HG03354 (cell line): ENCODE results near the gene ANKRD53.

ENCODE experiments used
- ATAC-seq: cut with Tn5 transposase; IDR thresholded peaks from one replicate; pipeline ENCODE4 v1.9.1; 2021; ENCODE audit warnings: mild to moderate bottlenecking; ENCODE audit not compliant: unreplicated experiment, poor library complexity, severe bottlenecking

ANKRD53 gene

DNA sequence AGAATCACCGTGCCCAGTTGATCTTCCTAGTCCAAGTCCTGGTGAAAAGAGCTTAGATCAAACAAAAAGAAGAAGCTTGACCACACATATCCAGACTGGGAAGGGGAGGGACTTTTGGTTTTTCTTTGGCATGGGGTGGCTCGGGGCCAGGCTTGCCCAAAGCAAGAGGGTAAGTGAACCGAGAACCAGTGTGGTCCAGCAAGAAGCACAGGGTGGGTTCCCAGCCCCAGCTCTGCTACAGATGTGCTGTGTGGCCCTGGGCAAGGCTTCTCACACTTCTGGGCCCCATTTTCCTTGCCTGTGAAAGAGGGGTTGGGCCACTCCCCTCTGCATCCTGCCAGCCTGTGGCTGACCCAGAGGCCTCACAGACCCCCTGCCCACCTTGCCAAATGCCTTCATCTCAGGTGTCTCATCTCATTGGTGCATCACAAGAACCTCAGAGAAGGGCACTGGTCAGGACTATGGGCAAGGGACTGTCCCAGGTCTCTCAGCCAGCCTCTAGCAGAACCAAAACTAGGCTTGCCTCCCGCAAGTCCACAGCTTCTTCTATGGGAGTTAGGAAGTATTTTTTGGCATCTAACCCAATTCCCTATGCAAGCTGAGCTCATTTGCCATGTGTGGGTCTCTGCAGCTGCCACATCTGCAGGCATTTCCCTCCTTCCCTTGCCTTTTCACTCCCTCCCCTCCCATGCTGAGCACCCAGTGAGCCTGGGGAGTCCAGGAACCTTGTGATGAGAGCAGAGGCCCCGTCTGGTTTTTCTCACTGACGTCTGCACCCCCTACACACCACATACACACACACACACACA, 35.8 kb upstream of the ANKRD53 start:
- ATAC-seq, result no peak

DNA sequence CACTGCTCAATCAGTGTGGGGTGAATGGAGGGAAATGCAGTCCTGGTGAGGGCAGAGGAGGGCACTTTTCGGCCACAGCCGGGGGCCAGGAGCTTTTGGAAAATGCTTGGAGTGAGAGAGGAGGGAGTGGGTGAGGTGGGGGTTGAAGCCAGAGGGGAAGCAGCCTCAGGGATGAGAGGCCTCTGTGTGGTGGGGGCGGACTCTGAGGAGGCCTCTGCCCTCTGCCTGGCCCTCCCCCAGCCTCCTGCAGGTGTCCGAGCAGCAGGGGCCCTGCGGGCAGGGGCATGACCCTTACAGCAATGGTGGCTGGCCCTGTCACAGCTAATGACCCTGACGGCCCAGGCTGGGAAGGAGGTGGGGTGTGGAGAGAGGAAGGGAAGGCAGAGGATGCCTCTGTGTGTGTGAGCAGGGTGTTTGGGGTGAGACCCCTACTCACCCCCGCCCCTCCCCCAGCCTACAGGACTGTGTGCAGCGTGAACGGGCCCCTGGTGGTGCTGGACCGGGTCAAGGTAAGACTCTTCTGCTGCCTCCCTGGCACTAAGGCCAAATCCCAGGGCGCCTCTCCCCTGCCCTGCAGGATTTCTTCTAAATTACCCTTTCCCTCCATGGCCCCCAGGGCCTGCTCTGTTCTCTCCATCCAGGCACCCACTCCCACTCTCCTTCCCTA, 35.1 kb upstream of the ANKRD53 start:
- ATAC-seq, result no peak

DNA sequence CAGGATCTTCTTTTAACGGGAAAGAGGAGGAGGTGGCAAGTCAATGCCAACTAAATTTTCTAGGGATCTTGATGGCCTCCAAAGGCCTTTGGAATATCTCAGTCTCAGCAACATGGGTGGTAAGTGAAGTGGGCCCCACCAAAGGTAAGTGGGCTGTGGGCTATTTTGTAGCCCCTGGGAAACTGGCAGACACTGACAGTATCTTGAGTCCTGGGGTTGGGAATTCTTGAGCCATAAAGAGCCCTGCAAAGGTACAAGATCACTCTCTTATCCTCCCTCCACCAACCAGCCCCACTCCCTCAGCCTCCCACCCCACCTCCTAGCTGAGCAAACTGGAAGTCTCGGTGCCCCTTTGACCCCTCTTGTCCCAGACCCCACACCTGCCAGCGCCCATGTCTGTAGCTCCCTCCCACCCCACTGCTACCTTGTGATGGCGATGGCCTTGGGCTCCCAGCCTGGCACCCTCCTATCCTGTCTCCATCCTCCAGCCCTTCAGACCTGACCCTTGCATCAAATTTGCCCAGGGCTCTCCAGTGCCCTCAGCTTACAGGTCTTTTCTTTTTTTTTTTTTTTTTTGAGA, 34.2 kb upstream of the ANKRD53 start:
- no peak for ATAC-seq

DNA sequence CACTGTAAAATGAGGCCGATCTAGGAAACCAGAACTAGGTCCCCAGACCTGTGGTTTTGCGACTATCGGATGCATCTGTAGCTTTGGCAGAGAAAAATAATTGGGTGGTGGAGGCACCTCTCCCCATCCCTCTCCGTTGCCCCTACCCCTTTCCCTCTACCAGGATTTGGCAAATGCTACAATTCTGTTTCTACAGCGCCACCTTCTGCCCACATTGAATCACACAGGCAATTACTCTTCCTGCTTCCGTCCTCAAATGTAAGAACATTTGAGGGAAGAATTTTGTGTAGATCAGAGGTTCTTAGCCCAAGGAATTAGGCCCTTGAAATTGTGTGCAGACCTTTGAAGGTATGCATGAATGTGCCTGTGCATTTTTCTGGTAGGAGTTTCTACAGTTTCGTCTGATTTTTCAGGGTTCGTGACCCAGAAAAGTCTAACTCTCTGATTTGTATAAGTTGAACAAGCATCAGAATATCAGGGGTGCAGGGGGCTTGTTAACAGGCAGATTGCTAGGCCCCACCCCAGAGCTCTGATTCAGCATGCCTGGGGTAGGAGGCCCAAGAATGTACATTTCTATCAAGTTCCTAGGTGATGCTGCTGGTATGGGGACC, 31.5 kb upstream of the ANKRD53 start:
- no peak for ATAC-seq

DNA sequence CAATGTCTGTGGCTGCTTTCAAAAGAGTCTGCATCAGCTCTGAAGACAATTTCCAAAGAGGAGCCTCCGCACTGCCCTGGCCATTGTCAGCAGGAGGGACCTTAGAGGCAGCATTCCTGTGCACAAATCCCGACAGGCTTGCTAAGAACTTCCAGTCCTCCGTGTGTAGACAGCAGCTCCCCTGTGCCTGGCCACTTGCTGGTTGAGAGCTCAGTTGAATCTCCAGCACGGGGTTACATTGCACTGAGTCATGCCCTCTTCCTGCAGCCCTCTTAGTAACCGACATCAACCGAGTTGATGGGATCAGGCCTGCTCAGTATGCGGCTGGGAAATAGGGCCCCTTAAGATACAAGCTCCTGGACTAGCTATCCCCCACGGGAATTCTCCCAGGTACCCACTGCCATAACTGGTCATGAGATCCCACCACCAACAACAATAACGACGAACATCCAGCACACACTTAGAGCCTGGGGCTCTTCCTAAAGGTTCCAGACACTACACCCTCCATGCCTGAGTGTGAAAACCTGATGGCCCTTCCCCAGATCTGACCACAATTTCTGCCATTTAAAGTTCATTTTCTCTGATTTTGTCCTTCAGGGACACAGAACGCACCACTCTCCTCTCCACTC, 30.8 kb upstream of the ANKRD53 start:
- no peak for ATAC-seq

DNA sequence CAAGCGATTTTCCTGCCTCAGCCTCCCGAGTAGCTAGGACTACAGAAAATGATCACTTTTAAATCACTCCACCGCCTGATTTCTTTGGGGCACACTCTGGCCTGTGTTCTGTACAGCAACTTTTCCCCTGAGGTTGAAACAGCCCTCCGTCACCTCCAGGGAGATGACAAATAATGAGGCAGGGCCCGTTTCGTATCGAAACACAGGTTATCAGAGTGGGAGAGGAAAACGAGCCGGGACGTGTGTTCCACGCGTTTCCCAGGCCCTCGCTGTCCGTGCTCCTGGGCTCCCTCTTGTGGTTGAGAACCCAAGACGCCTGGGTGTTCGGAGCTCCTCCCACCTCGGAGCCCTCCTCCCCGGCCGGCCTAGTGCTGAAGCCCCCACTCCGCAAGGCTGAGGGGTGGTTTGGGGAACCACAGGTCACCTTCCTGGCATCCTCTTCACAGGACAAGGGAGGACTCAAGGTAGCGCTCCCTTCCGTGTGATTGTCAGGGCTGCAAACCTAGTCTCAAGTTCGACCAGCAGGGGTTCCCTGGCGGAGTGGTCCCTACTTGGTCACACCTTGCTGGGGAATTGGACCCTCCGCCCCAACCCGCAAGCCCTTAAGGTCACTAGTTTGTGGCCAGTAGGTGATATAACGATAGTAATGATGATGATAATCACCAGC, 30.0 kb upstream of the ANKRD53 start:
- peak; percentile 93 for ATAC-seq

DNA sequence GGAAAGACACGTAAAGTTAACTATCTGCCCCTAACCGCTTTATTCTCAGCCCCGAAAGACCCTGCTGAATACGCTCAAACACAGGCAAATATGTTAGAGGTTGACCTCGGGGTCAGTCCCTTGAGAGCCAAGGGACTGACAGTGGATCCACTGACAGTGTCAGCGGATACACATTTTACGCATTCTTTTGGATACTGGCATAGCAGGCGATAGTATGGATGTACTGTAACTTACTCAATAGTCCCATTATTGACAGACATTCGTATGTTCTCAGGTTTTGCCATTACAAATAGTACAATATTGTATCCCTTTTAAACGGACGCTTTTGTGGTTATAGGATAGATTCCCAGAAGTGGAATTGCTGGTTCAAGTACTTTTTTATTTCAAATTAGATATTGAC, 29.3 kb upstream of the ANKRD53 start:
- no peak for ATAC-seq

DNA sequence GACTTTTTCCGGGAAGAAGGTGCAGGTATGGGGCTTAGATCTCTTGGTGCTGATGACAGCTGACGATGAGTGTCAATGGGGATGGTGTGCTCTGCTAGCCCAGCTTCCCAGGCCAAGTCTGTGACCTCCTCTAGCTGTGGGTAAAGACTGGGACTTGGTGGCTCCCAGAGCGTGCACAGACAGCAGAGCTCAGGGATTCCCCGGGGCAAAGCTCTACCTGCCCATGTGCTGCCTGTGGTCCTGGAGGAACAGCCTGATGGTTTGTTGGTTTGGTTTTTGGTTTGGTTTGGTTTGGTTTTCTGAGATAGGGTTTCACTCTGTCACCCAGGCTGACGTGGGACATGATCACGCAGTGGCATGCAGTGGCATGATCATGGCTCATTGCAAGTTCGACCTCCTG, 23.5 kb upstream of the ANKRD53 start:
- no peak for ATAC-seq

DNA sequence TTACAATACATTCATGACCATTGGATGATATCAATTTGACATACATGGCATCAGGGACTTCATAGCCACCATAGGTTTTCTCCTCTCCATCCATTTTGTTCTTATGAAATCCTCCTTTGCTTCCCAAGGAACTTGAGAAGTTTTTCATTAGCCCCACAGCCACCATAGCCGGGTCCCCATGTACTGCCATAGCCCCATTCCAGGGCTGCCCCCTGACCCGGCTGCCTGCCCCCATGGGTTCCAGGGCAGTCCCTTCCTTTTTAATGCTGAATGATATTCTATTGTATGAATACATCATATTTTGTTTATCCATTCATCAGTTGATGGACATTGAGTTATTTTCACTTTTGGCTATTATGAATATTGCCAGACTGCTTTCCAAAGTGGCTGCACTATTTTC, 22.3 kb upstream of the ANKRD53 start:
- ATAC-seq, result no peak

DNA sequence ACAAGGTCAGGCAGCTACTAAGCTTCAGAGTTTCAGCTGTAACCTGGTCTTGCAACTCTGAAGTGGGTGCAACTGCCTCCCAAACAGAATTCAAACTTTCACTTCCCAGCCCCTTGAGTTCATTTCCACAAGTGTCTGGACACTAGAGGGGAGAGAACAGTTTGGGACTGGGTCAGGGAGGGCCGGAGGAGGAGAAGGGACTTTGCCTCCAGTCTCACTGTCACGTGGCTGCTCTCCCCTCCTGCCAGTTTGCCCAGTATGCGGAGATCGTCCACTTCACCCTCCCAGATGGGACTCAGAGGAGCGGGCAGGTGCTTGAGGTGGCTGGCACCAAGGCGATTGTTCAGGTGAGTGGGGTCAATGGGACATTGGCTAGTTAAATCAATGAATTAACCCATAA, 20.6 kb upstream of the ANKRD53 start:
- ATAC-seq, result no peak

DNA sequence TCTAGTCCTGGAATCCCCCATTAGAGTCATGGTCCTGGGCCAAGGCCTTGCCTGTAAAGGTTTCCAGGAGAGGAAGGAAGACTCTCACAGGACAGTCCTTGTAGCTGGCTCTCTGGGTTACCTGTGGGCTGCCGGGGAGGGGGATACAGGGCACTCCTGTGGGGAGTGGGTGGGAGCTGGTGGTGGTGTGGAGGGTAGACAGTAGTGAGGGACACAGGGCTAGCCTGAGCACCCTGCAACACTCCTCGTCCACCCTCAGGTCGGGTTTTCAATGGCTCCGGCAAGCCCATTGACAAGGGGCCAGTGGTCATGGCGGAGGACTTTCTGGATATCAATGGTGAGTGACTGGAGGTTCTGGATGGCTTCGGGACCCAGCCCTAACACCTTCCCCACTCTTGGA, 19.7 kb upstream of the ANKRD53 start:
- no peak for ATAC-seq

DNA sequence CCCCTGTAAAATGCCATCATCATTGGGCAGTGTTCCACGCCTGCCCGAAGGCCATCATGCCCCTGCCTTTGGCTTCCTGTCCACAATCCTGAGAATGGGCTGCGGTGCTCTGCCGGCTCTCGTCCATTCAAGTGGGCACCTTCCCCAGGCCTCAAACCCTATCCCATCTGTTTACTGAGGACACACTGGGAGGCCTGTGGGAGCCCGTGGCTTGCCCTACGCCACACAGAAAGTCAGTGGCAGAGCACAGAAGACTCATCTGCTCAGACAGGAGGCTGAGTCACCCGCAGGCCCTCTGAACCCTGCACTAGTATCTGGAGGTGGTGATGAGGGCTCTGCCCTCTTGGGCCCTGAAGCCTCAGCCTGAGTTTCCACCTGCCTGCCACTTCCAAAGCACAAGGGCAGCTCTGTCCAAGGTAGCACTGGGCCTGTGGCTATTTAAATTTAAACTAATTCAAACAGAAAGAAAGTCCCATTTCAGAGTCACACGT, 19.1 kb upstream of the ANKRD53 start:
- no peak for ATAC-seq

DNA sequence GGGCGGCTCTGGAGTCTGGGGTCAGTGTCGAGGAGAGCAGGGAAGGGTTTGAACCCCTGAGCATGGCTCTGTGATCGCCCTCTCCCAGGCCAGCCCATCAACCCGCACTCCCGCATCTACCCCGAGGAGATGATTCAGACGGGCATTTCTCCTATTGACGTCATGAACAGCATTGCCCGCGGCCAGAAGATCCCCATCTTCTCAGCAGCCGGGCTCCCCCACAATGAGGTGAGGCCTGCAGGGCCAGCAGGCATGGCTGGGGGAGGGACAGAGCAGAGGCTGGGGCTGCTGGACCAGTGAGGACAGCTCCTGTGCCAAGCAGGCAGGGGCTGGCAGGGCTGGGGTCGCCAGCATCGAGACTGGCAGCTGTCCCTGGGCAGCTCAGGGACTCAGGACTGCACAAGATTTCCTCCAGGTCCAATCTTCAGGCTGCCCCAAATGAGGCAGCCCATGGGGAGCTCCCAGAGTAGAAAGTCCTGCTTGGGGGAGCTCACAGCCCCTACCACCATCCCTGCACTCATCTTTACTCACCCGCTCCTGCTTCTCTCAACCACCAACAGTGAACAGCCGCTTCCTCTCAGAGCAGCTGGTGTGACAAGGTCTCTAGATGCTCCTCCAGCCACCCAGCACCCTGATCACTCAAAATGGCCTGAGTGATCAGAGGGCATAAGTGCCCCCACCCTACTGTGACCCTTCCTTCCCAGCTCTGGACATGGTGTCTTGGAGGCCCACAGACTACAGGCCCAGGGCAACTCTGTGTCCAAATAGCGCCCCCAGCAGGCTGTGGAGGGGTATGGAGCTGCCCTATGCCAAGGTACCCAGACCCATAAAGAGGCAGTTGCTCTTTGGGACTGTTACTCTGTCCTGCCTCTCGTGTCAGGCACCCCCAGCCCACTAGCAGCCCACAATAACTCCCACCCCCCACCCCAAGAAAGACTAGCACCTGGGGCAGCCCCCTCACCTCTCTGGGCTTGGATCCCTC, 18.3 kb upstream of the ANKRD53 start:
- no peak for ATAC-seq

DNA sequence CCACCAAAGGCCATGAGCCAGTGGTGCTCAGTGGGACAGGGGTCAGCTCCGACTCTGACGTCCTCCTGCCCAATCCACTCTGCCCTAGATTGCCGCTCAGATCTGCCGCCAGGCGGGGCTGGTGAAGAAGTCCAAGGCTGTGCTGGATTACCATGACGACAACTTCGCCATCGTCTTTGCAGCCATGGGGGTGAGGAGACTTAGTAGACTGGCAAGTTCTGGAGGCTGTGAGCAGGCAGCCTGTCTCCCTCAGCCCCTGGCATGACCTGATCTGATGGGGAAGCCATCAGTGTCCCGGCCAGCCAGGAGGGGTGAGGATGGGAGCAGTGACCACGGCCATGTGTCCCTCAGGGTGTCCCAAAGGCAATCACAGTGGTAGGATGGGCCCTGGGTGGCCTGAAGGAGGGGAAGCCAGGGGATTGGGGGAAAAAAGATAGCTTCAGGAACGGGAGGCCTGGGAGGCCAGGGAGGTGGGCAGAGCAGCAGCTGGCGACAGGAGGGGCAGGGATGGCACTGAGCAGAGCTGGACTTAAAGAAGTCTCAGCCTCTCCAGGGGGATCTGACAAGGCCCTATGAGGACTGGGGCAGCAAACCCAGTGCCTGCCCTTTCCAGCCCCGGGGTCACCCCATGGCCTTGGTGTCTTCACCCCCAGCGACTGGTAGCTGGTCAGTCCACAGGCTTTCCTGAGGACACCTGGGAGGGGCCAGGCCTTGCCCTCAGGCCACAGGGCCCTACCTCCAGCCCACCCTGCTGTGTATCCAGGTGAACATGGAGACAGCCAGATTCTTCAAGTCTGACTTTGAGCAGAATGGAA, 17.4 kb upstream of the ANKRD53 start:
- ATAC-seq, result no peak

DNA sequence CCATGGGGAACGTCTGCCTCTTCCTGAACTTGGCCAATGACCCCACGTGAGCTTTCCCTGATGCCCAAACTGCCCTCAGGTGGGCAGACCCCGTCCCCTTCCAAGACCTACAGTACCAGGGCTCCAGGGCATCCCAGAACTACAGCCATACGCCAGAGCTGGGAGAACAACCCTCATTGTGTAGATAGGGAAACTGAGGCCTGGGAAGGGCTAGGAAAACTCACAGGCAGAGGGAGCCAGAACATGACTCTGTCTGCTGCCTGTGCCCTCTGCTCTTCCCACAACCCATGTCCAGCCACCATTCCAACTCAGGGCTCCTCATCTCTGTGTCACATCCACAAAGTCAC, 16.8 kb upstream of the ANKRD53 start:
- ATAC-seq, result no peak

DNA sequence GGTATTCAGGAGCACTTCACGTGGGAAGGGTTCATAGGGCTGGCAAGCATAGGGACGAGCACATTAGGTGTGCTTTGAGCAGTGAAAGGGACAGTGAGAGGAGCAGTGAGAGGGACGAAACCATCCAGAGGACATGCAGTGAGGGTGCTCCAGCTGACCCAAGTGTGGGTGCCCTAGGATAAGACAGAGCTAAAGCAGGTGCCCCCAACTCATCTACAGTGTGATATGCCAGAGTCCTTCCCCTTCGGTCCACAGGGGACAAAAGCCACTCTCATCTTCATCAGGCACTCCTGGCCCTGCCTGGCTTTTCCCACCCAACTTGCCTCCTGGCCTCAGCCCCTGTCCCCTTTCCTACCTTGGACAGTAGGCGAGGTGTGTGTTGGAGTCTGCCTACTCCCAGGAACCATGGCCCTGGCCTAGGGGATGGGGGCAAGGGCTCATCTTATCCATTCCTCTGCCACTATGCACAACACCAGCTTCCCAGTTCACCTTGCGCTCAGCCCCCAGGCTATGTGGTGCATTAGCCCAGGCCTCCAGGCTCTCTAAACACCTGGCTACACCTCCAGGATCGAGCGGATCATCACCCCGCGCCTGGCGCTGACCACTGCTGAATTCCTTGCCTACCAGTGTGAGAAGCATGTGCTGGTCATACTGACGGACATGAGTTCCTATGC, 16.1 kb upstream of the ANKRD53 start:
- no peak for ATAC-seq
